ENCODE results near the gene GRIP2.

The GRIP2 gene

DNA sequence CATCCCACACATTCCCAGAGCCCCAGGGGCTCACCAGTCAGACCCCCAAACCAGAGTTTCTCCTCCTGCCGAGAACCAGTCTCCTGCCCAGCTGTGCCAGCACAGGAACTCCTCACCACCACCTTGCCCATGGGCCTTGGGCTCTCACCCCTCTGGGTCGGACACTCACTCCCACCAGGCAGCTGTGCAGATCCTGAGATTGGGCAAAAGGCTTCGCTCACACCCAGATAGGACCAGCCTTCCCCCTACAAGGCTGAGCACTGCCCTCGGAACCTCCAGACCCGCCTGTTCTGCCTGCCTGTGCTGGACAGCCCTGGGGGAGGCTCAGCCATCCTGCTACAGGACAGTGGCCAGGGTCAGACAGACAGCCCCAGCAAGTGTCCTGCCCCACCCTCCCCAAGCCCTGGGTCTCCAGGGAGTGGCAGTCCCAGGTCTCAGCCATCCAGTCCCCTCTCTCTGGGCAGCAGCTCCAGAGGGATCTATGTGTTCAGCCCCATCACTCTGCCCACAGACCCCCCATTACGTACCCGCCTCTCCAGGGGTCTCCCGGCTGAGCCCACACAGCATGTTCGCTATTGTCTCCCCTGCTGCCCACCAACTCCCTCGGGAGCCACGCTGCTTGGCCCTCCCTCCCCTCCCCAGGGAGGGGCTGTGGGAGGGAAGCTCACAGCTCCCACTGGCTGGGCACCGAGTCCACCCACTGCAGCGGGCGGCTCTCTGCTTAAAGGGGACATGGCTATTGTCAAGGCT, at the start of gene GRIP2:
TSS of gene GRIP2 (minus strand) at position 601 of the 750 bp plus-strand sequence. CDS start at position 567, 34 bp downstream.
- TF ChIP-seq, protein P1, sequence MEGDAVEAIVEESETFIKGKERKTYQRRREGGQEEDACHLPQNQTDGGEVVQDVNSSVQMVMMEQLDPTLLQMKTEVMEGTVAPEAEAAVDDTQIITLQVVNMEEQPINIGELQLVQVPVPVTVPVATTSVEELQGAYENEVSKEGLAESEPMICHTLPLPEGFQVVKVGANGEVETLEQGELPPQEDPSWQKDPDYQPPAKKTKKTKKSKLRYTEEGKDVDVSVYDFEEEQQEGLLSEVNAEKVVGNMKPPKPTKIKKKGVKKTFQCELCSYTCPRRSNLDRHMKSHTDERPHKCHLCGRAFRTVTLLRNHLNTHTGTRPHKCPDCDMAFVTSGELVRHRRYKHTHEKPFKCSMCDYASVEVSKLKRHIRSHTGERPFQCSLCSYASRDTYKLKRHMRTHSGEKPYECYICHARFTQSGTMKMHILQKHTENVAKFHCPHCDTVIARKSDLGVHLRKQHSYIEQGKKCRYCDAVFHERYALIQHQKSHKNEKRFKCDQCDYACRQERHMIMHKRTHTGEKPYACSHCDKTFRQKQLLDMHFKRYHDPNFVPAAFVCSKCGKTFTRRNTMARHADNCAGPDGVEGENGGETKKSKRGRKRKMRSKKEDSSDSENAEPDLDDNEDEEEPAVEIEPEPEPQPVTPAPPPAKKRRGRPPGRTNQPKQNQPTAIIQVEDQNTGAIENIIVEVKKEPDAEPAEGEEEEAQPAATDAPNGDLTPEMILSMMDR (IDR thresholded peaks at IDR 0.05; ENCODE audit: control extremely low read depth, extremely low read depth, low read depth, missing control alignments), result no peak
- ChIA-PET CTCF (interaction anchor here (1.1 to 1.6 kb wide), 3 partner anchors 18 to 337 kb away, joined by 3 to 4 read pairs (median 3); no protein-coding TSS in a partner anchor), POLR2A (no interaction called here)
- no peak for DNase-seq (ENCODE audit: extremely low spot score)

DNA sequence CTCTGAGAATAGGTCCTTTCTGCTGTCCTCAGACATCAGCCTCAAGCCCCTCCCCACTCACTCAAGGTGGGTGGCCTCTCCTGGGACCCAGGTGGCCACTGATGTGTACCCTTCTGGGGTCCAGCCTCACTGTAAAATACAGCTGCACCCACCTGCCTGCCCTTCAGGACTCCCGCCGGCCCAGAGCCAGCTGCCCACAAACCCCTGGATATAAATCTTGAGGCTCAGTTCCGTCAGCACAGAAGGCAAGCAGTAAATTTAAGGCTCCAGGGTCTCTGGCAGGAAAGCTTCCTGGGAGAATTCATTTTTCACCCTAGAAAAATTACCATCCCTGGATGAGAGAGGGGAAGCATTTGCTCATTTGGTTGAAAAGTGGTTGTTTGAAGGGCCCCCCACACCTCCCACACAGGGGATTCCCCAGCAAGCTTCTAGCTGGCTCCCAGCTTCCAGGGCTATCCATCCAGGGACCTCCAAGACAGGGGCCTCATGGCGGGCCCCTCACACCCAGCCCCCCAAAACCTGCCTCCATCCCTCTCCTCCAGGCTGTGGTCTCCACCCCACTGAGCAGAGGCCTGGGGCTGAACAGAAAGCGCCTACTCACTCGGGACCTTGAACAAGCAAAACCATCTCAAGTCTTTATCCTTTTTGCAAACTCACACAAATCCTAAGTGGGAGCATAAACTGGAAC, 48.4 kb upstream of the GRIP2 start:
- CTCF ChIA-PET, result interaction anchor here (1.2 kb wide), 1 partner anchor 22 kb away, joined by 3 read pairs; no protein-coding TSS in a partner anchor
- POLR2A ChIA-PET, result no interaction called here
- no peak for DNase-seq (ENCODE audit: extremely low spot score)
- TF ChIP-seq, protein P1 (IDR thresholded peaks at IDR 0.05; ENCODE audit: control extremely low read depth, extremely low read depth, low read depth, missing control alignments), result no peak

DNA sequence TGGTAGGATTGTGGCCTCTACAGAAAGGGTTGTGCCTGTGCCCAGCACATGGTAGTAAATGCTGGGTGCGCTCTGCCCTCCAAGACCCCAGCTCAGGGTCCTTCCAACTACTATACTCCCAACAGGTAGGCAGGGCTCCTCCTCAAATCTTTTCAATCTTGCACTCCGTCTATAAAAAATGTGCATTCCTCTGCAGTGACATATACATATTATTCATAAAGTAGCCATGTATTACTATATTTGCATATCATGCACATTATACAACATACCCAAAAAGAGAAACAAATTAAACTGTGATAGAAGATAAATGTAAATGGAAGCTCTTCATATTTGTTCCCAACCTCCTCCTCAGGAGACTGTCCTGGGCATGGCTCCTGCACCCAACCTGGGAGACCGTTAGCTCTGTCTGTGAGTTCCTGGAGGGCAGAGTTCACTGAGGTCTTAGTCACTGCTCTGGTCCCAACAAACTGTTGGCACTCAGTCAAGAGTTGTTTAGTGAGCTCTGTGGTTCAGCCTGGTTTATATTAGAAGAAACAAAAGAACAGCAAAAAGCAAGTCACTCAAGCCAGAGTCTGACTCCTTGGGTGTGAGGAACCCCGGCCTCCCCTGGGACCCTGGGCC, 47.7 kb upstream of the GRIP2 start:
- no peak for DNase-seq (ENCODE audit: extremely low spot score)
- ChIA-PET POLR2A (no interaction called here), CTCF (interaction anchor here (1.2 kb wide), 1 partner anchor 23 kb away, joined by 3 read pairs; no protein-coding TSS in a partner anchor)
- TF ChIP-seq, protein P1 (IDR thresholded peaks at IDR 0.05; ENCODE audit: control extremely low read depth, extremely low read depth, low read depth, missing control alignments), result no peak

DNA sequence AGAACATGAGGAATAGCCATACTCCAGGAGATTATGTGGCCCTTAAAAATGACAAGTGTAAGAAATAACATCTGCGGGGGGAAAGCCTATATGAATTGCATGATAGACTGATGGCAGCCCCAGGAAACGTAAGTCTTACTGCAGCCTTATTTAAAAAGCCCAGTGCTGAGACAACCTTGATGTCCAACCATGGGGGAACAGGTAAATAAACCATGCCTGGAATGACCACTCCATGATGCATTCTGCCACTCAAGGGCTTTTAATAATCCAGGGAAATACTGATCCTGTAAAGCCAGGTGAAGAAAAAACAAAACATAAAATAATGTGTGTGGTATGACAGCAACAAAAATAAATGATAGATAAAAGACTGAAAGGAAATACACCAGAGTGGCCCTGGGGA, 46.5 kb upstream of the GRIP2 start:
- ChIA-PET POLR2A (no interaction called here), CTCF (no interaction called here)
- TF ChIP-seq, protein P1 (IDR thresholded peaks at IDR 0.05; ENCODE audit: control extremely low read depth, extremely low read depth, low read depth, missing control alignments), result no peak
- no peak for DNase-seq (ENCODE audit: extremely low spot score)

DNA sequence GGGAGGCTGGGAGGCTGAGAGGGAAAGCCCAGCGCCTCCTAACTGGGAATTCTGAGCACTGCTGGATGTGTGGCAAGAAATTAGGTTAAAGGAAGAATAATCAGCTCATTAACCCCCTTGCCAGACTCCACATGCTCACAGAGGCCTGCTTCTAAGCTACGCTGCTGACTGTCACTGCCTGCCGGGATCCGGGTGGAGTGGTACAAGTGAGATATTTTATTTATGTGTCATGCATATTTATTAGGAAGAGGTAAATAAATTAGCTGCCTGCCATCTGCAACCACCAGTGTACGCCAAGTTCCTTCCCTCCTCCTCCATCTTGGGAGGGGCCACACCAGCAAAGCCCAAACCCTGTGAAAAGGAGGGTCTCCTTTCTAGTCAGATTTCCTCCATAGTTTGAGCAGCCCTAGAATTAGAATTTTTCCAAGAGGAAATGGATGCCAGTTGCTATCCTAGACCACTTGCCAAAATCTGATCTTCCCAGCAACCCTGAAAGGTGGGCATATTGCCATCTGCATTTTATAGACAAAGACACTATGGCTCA, 43.5 kb upstream of the GRIP2 start:
- TF ChIP-seq, protein P1 (IDR thresholded peaks at IDR 0.05; ENCODE audit: control extremely low read depth, extremely low read depth, low read depth, missing control alignments), result no peak
- DNase-seq (ENCODE audit: extremely low spot score), result no peak
- ChIA-PET POLR2A (no interaction called here), CTCF (interaction anchor here (1.3 kb wide), 1 partner anchor 25 kb away, joined by 3 read pairs; no protein-coding TSS in a partner anchor)

DNA sequence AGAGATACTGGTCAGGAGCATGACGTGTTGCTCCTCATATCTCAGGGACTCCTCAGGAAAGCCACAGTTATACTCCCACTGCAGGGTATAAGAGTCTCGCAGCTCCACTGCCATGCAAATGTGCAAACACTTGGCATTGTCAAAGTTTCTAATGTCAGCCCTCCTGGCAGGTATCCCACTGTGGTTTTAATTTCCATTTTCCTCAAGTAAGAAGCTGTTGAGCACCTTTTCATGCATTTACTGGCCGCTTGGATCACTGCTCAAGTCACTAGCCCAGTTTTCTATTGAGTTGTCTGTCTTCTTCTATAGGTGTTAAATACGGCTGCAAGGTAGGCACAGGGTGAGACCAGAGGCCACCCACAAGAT, 41.9 kb upstream of the GRIP2 start:
- POLR2A ChIA-PET, result no interaction called here
- CTCF ChIA-PET, result no interaction called here
- TF ChIP-seq, protein P1 (IDR thresholded peaks at IDR 0.05; ENCODE audit: control extremely low read depth, extremely low read depth, low read depth, missing control alignments), result no peak
- DNase-seq (ENCODE audit: extremely low spot score), result no peak
